Measurements from ENCODE around the gene ALPK1.
"Not testable (repeated sequence)": the region's sequence is repeated elsewhere in the genome, so short reads cannot be mapped to it uniquely, and the experiment has no call there.

ALPK1 gene

DNA sequence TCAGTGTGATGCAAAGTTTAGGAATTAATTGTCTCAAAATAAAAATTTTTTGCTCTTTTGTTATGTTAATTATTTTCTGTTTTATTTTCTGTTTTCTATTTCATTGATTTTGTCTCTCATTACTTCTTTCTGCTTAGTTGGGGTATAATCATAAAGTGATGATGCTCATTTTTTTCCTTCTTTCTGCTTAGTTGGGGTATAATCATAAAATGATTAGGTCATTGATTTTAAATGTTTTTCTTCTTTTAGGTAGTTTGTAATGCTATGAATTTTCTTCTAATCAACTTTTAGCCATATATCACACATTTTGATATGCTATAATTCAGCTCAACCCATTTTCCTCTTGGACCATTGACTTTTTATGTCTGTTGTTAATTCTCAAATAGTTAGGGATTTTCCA is 175.1 kb downstream of the ALPK1 start:
- no peak for DNase-seq

GRCh38 chr4:112473985-112474384 is 176.8 kb downstream of the ALPK1 start:
- no peak for DNase-seq

- DNase-seq: no peak
Observed at GRCh38 chr4:112485930-112486329, 188.8 kb downstream of the ALPK1 start.

DNA sequence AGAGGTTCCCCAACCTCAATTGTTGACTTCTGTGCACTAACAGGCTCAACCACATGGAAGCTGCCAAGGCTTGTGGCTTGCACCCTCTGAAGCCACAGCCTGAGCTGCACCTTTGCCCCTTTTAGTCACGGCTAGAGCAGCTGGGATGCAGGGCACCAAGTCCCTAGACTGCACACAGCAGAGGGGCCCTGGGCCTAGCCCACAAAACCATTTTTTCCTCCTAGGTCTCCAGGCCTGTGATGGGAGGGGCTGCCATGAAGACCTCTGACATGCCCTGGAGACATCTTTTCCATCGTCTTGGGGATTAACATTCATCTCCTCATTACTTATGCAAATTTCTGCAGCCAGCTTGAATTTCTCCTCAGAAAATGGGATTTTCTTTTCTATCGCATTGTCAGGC is 193.6 kb downstream of the ALPK1 start:
- not testable (repeated sequence) for DNase-seq
